Effector memory CD4-positive, alpha-beta T cell (primary cell): ENCODE results near the gene BANF2.

Experiments used
- DNase-seq, 3 donors: peaks; one replicate each; pipeline ENCODE4 v3.0.0-alpha.2; 2020
- H3K27ac ChIP-seq: 2 replicates; pipeline ENCODE4 v1.7.0; 2013; ENCODE audit warnings: mild to moderate bottlenecking, low read length, moderate library complexity; ENCODE audit not compliant: insufficient read depth, poor library complexity, severe bottlenecking
- H3K27me3 ChIP-seq: replicated peaks from 2 replicates; pipeline ENCODE4 v1.7.0; 2013; ENCODE audit warnings: mild to moderate bottlenecking, low read length; ENCODE audit not compliant: insufficient read depth, control insufficient read depth, poor library complexity, severe bottlenecking
- H3K36me3 ChIP-seq: 2 replicates; pipeline ENCODE4 v1.7.0; 2013; ENCODE audit warnings: mild to moderate bottlenecking, low read length, moderate library complexity; ENCODE audit not compliant: control insufficient read depth, insufficient read depth
- H3K4me1 ChIP-seq: 2 replicates; pipeline ENCODE4 v1.7.0; 2013; ENCODE audit warnings: low read length, mild to moderate bottlenecking; ENCODE audit not compliant: control insufficient read depth, insufficient read depth, poor library complexity, severe bottlenecking
- H3K4me3 ChIP-seq: 2 replicates; pipeline ENCODE4 v1.7.0; 2013; ENCODE audit warnings: low read length, low read depth, mild to moderate bottlenecking; ENCODE audit not compliant: insufficient read depth, poor library complexity, severe bottlenecking
- H3K9me3 ChIP-seq: 2 replicates; pipeline ENCODE4 v1.7.0; 2013; ENCODE audit warnings: mild to moderate bottlenecking, low read length, moderate library complexity; ENCODE audit not compliant: control insufficient read depth

Gene BANF2

GRCh38 chr20:17693444-17694001 lies 6.2 kb upstream of the BANF2 start:
- Histone ChIP-seq H3K4me1 (no peaks in the 10 kb centered on the region), H3K4me3 (no peak overlapping the region), H3K36me3 (no peaks in the 10 kb centered on the region), H3K27ac (no peak overlapping the region), H3K9me3 (no peaks in the 10 kb centered on the region), H3K27me3 (no peaks in the 10 kb centered on the region)
- DNase-seq = no peak

GRCh38 chr20:17694767-17695166 lies 5.0 kb upstream of the BANF2 start:
- Histone ChIP-seq H3K4me3 (no peak overlapping the region), H3K36me3 (no peaks in the 10 kb centered on the region), H3K27me3 (no peaks in the 10 kb centered on the region), H3K27ac (no peak overlapping the region), H3K4me1 (no peaks in the 10 kb centered on the region), H3K9me3 (no peaks in the 10 kb centered on the region)
- DNase-seq = no peak

GRCh38 chr20:17696287-17696686 lies 3.5 kb upstream of the BANF2 start:
- Histone ChIP-seq H3K4me3 (no peak overlapping the region), H3K4me1 (no peaks in the 10 kb centered on the region), H3K36me3 (no peaks in the 10 kb centered on the region), H3K27me3 (no peaks in the 10 kb centered on the region), H3K27ac (no peak overlapping the region), H3K9me3 (no peaks in the 10 kb centered on the region)
- no peak for DNase-seq

- Histone ChIP-seq H3K4me3 (no peak overlapping the region), H3K36me3 (no peaks in the 10 kb centered on the region), H3K4me1 (no peaks in the 10 kb centered on the region), H3K27ac (no peak overlapping the region), H3K9me3 (no peaks in the 10 kb centered on the region), H3K27me3 (no peaks in the 10 kb centered on the region)
- DNase-seq = no peak
Observed at GRCh38 chr20:17697171-17697570, 2.6 kb upstream of the BANF2 start.

GRCh38 chr20:17698384-17698783 lies 1.4 kb upstream of the BANF2 start:
- H3K36me3 ChIP-seq = no peaks in the 10 kb centered on the region
- H3K4me3 ChIP-seq = no peak overlapping the region
- no peak overlapping the region for H3K27ac ChIP-seq
- no peaks in the 10 kb centered on the region for H3K27me3 ChIP-seq
- no peaks in the 10 kb centered on the region for H3K9me3 ChIP-seq
- no peaks in the 10 kb centered on the region for H3K4me1 ChIP-seq
- no peak for DNase-seq

GRCh38 chr20:17700637-17701036 lies 871 bp downstream of the BANF2 start:
- H3K4me3 ChIP-seq = no peak overlapping the region
- no peaks in the 10 kb centered on the region for H3K27me3 ChIP-seq
- no peaks in the 10 kb centered on the region for H3K36me3 ChIP-seq
- no peak overlapping the region for H3K27ac ChIP-seq
- no peak for DNase-seq
- no peaks in the 10 kb centered on the region for H3K4me1 ChIP-seq
- no peaks in the 10 kb centered on the region for H3K9me3 ChIP-seq

- H3K9me3 ChIP-seq = no peaks in the 10 kb centered on the region
- H3K27ac ChIP-seq = no peak overlapping the region
- no peak overlapping the region for H3K4me3 ChIP-seq
- no peak for DNase-seq
- no peaks in the 10 kb centered on the region for H3K4me1 ChIP-seq
- no peaks in the 10 kb centered on the region for H3K36me3 ChIP-seq
- H3K27me3 ChIP-seq = no peaks in the 10 kb centered on the region
Observed at GRCh38 chr20:17701826-17702225, 2.1 kb downstream of the BANF2 start.

- no peaks in the 10 kb centered on the region for H3K27me3 ChIP-seq
- H3K4me1 ChIP-seq = no peaks in the 10 kb centered on the region
- H3K9me3 ChIP-seq = no peaks in the 10 kb centered on the region
- no peak for DNase-seq
- no peak overlapping the region for H3K4me3 ChIP-seq
- no peak overlapping the region for H3K27ac ChIP-seq
- H3K36me3 ChIP-seq = no peaks in the 10 kb centered on the region
Observed at GRCh38 chr20:17704589-17705317, 5.0 kb downstream of the BANF2 start.

GRCh38 chr20:17705916-17706315 lies 6.2 kb downstream of the BANF2 start:
- DNase-seq = no peak
- Histone ChIP-seq H3K27me3 (no peaks in the 10 kb centered on the region), H3K4me3 (no peak overlapping the region), H3K4me1 (no peaks in the 10 kb centered on the region), H3K9me3 (no peaks in the 10 kb centered on the region), H3K27ac (no peak overlapping the region), H3K36me3 (no peaks in the 10 kb centered on the region)

GRCh38 chr20:17706632-17707031 lies 6.9 kb downstream of the BANF2 start:
- H3K36me3 ChIP-seq = no peaks in the 10 kb centered on the region
- DNase-seq = no peak
- H3K27ac ChIP-seq = no peak overlapping the region
- H3K4me3 ChIP-seq = no peak overlapping the region
- no peaks in the 10 kb centered on the region for H3K4me1 ChIP-seq
- no peaks in the 10 kb centered on the region for H3K9me3 ChIP-seq
- no peaks in the 10 kb centered on the region for H3K27me3 ChIP-seq
